GM21390 (cell line): ENCODE measurements around the gene UBE2M.

Experiments used
- ATAC-seq: cut with Tn5 transposase; IDR thresholded peaks from one replicate; pipeline ENCODE4 v1.9.1; 2021; ENCODE audit not compliant: unreplicated experiment

The UBE2M gene

DNA sequence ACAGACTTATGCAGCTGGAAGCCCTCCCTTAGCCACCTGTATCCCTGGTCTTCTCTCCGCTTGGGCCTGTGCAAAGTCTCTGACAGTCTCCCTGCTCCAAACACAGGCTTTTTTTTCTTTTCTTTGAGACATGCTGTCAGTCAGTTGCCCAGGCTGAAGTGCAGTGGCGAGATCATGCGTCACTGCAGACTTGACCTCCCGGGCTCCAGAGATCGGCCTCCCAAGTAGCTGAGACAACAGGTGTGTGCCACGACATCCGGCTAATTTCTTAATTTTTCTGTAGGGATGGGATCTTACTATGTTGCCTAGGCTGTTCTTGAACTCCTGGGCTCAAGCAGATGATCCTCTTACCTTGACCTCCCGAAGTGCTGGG is 13.2 kb upstream of the UBE2M start:
- no peak for ATAC-seq

DNA sequence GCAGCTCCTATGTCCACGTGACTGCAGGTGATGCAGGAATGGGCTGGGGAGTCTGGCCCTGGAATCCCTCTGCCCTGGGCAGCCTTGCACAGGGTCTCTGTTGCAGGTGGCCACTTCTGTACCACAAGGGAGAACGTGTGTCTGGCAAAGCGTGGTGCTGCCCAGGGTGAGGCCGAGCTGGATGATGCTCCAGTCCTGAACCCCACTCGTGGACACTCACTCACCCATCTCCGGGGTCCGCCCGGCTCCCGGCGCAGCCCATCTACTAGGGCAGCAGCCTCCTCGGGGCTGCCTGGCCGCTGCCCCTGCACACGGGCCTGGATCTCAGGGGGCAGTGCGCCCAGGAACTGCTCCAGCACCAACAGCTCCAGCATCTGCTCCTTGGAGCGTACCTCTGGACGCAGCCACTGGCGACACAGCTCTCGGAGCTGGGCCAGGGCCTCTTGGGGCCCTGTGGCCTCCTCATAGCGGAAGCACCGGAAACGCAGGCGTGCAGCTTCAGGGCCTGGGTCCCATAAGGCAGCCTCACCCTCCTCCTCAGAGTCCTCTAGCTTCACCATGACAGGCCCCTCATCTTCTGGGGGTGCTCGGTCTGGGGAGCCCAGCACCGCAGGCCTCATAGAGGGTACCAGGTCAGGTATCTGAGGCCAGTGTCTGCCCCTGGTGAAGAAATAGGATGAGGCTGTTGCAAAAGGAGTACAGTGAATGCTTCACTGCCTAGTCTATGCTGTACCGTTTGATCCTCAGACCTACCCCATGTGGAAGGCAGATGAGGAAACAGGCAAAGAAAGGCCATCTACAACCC is 12.6 kb upstream of the UBE2M start:
- ATAC-seq: no peak

DNA sequence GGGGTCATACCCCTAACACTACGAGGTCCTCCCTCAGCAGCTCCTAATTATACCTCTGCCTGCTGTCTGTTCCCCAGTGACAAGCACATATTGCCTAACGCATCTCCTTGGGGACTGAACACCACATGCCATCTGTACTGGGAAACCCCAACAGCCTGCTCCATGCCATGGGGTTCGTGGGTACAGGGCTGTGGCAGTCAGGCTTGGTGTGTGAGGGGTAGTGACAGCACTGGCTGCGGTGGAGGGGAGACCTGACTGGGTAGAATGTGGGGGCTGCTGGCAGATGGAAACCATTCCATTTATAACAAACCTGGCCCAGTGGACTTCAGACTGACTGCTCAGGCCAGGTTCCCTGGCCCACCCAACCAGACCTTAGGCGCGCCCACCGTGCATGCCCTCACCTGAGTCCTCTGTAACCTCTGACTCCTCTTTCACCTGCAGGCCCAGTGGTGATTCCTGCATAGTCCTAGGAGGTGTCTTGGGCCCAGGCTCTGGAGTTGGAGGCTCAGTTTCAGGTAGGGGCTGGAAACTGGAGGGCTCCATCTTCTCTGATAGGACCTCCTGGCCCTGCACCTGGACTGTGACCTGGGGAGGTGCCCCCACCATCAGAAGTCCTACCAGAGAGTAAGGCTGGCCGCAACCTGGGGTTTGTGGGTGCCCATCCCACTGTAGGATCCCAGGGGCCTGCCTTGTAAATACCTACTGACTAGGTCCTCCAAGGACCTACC is 11.7 kb upstream of the UBE2M start:
- no peak for ATAC-seq

DNA sequence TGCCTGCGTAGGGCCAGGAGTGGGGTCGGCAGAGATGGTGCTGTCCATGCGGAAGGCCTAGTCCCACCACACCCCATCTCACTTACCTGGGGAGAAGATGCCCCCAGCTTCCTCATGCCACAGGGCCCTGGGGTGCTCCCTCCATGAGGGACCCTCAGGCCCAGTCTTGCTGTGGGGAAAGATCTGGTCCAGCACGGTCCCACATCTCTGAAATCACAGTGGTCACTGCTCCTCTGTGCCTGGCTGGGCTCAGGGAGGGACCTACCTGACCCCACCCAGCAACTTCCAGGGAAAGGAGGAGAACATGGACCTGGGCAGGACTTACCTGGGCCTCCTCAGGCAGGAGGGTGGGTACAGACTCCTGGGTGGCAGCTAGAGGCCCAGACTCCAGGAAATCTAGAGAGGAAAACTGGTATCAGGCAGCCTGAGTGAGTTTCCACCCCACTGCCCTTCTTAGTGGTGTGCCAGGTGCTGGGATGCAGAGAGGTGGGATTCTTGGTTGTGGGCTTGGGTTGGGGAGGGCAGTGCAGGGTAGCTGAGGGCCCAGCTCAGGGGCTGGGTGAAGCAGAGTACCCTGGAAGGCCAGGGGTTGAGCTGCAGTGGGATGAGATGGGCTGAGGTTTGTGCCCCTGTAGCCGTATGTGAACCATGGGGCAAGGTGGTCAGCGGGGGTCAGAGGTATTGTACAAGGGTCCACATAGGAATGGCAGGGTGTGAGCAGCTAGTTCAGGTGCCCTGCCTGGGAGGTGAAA is 11.0 kb upstream of the UBE2M start:
- no peak for ATAC-seq

DNA sequence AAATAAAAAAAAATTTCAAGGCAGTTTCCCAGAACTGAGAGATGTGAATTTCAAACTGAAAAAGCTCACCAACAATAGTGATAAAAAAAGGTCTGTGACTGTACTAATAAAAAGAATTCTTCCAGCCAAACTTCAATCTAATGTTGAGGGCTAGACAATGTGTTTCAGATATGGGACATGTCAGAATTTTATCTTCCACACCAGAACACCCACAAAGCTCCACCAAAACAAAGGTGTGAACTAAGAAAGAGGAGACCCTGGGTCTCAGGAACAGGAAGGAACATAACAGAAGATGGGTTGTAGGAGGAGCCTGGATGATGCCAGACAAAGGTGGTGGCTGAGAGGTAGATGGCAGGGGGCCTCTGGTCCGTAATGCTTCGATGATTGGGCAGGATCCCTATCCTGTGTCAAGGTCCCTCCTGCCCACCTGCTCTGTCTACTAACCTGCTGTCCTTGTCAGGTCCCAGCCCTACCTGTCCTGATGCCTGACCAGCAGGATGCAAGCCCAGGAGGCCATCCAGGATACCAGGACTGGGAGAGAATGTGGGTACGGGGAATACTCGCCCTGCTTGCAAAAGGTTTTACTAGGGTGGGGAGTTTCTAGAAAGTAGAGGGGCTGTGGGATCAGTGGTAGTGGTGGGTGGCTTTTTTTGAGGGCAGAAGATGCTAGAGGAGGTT is 10.2 kb upstream of the UBE2M start:
- no peak for ATAC-seq

DNA sequence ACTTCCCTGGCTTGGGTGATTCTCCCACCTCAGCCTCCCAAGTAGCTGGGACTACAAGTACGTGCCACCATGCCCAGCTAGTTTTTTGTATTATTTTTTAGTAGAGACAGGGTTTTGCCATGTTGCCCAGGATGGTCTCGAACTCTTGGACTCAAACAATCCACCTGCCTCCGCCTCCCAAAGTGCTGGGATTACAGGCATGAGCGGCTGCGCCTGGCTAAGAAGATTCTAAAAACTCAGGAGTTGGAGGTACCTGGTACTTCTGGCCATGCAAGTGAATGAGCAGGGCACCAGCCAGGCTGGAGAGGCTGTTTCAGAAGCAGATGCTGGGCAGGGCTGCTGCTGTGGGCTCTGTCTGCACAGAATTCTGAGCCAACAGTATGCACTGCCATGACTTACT is 8.6 kb upstream of the UBE2M start:
- ATAC-seq: no peak

DNA sequence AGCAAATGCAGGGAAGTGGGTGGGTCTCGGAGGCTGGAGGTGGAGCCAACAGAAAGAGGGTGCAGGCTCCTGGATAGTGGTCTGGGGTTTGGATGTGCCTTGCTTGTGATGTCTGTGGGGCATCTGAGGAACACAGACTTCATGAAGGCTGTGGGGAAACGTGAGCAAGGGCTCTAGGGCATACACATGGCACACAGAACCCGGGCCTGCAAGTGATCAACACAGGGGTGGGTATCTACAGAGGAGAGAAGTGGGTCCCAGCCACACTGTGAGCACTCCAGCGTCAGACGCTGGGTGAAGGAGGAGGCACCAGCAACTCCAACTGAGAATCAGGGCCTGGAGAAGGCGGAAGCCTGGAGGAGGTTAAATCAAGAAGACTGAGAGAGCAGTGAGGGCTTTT is 5.4 kb upstream of the UBE2M start:
- no peak for ATAC-seq

DNA sequence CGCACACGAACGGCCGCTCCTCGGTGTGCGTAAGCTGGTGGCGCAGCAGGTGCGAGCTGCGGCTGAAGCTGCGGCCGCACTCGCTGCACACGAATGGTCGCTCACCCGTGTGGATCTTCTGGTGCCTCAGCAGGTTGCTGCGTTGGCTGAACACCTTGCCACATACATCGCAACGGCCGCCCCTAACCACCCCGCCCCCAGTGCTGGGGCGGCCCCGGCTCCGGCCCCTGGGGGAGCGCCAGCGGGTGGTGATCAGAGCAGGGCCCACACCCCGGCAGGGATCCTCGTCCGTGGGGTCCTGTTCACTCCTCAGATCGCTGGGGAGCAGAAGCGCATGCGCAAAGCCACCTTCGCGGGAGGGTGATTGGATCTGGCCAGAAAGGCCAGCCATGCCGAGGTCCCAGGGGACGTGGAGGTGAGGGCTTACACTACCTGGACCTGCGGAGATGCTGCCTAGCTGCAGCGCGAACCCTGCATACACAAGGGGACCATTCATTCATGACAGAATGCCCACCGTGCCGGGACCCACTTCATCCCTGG is 4.7 kb upstream of the UBE2M start:
- ATAC-seq: no peak

DNA sequence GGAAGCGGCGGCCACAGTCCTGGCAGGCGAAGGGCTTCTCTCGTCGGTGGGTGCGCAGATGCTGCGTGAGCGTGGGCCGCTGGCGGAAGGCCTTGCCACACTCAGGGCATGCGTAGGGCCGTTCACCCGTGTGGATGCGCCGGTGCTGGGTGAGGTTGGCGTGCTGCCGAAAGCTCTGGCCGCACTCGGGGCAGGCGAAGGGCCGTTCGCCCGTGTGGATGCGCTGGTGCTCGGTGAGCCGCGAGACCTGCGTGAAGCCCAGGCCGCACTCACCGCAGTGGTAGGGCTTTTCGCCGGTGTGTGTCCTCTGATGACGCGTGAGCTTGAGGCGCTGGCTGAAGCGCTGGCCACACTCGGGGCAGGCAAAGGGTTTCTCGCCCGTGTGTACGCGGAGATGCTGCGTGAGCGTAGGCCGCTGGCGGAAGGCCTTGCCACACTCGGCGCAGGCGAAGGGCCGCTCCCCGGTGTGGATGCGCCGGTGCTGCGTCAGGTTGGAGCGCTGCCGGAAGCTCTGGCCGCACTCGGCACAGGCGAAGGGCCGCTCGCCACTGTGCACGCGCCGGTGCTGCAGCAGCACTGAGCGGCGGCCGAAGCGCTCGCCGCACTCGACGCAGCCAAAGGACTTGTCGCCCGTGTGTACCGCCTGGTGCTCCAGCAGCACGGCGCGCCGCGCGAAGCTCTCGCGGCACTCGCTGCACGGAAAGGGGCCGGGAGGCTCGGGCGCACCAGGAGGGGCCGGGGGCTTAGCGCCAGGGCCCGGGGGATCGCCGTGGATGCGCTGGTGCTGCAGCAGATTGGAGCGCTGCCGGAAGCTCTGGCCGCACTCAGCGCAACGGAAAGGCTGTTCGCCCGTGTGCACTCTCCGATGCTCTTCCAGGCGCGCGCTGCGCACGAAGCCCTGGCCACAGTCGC is 4.0 kb upstream of the UBE2M start:
- no peak for ATAC-seq

DNA sequence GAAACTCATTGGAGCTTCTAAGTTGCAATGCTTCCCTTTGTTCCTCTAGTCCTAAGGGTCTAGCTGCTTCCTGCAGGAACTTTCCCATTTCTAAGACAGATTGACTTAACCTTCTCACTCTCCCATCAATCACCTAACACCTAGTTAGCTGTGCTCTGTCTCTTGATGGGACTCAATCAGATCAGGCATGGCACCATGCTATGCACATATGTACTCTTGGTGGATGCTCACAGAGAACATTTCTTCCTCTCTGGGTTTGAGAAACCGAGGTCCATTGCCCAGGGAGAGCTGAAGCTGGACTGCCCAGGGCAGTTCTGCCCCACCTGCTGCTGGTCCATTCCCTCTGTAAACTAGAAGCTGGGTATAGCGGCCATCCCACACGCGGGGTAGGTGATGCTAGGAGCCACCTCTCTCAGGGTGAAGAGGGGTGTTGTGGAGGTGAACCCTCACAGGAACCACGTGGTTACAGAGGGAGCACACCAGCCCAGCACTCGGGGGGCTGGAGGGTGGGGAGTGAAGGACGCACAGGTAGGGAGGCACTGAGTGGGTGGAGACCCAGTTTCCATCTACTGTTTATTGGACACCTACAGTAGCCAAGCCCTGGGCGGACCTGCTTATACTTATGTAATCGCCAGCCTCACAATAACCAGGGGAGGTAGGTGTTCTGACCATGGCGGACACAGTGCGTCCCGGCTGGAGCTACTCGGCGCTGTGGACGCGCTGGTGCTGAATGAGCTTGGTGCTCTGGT is 3.1 kb upstream of the UBE2M start:
- no peak for ATAC-seq

DNA sequence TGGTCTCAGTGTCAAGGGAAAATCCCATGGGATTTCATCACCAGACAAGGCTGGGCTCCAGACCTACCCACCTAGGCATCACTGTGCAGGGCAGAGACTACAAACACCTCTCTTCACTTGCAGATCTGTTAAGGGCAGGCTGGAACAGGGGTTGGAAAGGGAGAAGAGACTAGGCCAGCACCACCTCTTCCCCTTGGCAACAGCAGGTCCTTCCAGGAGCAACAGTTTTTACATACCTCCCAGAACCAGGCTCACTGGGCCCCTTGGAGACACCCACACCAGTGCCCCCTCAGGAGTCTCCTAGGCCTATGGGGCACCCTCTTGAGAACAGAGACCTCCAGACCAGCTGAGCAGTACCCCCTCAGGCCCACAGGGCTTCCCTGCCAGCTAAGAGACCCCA is 2.5 kb upstream of the UBE2M start:
- ATAC-seq: no peak

DNA sequence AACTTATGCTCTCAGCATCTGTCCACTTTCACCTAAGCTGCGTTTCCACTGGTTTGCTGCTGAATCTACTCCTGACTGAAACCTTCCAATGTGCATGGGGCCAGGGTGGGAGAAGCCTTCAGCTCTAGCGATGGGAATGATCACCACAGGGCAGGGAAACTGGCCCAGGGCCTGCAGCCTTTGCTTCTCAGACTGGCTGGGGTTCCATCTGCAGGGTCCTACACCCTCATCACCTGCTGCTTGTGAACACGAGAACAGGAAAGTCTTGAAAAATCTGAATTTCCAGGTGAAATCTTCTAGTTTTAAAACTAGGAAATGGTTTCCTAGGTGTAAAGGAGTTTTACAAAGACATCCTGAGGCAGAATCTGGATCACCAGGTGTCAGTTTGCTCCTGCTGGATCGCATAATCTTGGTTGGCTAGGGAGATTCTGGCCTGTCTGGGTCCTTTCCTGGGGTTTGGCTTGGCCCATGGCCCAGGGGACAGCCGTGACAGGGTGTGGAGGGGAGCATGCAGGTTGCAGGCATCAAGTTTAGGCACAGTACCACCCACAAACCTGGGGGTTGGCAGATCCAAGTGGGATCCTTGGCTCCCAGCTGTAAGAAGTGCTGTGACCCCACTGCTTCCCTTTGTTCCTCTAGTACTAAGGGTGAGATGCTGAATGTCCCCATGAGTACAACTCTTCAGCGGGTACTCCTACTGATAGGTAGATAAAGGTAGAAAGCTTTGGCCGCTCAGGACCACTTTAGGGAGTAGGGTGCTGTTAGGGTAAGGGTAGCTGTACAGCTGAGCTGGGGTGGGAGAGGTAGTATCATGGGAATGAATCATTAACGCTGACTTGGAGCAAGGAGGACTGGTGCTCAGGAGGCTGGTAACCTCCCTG is 1.8 kb upstream of the UBE2M start:
- ATAC-seq: no peak

DNA sequence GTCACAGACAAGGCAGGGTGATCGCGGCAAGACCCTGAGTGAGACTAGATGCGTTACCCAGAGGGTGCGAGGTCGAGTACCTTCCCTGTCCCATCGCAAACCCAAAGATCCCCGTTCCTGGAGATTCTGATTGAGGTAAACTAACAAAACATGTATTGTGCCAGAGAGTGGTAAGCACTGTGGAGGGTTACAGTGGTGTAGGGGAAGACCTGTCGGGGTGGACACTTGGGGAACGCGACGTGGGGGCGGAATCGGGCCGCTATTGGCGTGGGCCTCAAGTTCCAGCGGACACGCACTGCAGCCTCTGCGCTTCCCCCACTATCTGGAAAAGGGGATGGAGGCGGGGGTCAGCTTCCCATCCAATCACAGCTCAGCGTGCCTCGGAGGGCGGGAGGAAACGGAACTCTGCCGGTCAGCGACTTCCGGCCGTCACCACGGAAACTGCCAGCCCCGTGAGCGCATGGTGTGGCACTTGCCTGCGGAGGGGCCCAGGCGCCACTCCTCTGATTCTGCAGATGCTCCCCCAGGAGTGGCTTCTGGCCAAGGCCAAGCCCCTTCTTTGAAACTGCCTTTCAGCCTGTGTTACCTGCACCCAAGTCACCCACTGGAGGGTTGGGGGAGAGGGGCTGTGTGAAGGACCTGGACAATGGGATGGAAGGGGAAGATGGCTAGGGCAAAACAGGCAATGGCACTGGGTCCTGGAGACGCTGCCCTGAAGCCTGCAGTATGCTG is 1.0 kb upstream of the UBE2M start:
- ATAC-seq: no peak

DNA sequence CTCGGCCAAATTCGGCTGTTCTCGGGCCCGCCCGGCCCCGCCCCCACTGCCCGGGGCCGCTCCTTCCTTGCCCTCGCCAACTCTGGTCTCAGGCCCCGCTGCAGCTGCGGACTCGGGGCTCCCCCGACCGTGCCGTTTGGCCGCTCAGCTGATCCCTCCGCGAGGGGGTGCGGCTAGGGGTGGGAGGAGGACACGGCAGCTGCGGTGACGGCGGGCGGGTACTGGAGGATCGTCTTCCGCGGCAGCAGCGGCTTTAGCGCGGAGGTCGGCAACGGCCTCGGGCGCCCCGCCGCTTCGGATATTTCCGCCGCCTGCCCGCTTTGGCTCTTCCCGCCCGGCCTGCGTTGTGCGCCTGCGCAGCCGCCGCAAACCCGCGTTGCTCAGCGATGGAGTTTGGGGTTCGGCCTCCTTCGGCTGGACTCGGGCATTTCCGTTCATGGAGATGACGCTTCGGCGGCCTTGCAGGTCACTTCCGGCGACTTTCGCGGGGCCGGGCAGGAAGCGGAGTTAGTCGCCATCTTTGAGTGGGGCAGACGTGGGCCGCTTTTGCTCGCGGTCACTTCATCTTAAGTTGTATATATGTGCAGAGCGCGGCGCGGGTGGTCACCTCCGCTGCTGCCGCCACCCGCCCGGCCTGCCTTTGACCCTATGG is 338 bp upstream of the UBE2M start:
- ATAC-seq: peak; percentile 51

DNA sequence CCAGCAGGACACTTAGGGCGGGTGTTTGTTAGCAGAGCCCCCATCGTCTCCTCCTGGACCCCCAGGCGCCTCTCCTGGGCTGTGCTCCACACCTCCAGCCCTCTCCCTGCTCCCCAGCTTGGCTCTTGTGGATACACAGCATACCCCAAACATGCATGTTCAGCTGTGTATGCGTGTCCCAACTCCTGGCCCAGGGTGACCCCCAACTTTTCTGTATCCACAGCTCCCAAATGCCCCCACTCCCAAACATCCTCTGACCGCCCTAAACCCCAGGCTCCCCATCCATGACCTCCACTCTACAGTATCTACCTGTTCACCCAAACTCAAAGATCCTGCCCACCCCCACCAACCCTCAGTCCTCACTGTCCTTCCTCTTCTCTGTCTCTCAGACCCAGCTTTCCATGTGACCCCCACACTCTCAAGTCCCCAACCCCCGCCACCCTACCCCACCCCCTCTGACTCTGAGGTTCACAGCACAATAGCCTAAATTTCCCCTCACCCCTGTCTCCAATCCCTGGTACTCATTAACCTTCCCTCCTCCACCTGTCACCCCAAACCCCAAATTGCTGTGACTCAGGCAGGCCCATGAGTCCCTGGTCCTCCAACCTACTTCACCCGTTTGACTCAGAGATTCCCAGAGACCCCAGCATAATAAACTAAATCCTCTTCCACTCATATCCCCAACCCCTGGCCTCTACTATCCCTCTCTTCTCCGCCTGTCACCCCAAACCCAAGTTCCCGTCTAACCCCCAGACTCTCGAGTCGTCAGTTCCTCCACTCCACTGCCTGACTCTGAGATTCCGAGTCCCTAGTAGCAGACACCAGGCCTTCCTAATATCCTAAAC is 968 bp downstream of the UBE2M start:
- no peak for ATAC-seq

DNA sequence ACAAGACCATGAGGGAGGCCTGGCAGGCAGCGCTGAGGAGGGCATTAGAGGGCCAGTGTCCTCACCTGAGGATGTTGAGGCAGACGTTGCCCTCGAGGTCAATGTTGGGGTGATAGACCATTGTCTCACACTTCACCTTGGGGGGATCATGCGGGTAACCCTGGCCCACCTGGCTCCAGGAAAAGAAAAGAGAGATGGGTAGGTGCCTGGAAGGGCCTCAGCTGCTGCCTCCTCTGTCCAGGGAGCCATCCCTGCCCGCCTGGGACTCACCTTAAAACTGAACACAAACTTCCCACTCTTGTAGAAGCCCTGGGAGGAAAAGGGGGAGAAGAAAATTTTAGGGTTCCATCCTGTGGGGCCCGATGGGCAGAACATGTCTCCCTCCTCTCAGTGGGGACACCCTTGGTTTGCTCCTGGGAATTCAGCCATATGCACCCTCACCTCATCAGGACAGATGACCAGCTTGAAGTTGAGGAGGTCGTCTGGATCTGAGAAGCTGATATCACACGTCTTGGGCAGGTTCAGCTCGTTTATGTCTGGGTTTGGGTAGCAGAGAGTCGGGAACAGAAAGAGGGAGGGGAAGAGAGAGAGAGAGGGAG is 1.7 kb downstream of the UBE2M start:
- ATAC-seq: no peak
